ENCODE results near the gene TRAK2. TPM values are rescaled to one million over a fixed set of nuclear protein-coding genes. Genes with fewer than 3 reads are reported as not detected.

The TRAK2 gene
- total and polyA plus RNA-seq, 2 of the 8 experiments (the other 6 are each of a cell fraction or from before 2014, with no cell fraction given): 4.5 to 15.7 TPM

GRCh38 chr2:201361078-201361733, 90.1 kb downstream of the TRAK2 start:
- Histone ChIP-seq H3K9ac (replicated peaks in 1 of 4; ENCODE audit: extremely low read depth in 1 of 4, low read depth in 3 of 4, low read length in 3 of 4) (no peak overlapping the region), H2BK15ac (ENCODE audit: low read length) (no peak overlapping the region), H4K8ac (ENCODE audit: extremely low read depth, insufficient read depth, low read length) (no peak overlapping the region), H3K36me3 (ENCODE audit: control insufficient read depth in 2 of 4, insufficient read depth in 4 of 4, low read length in 3 of 4) (peaks cover 0 to 4% (median 0%) of the 10 kb centered on the region in 4 experiments; a peak in 1 of 8 replicates), H3K4me3 (ENCODE audit: extremely low read depth in 1 of 4, insufficient read depth in 2 of 4, low read depth in 3 of 4, low read length in 4 of 4) (no peak overlapping the region), H3K79me1 (ENCODE audit: low read depth, low read length) (no peaks in the 10 kb centered on the region), H3K56ac (replicated peaks; ENCODE audit: insufficient read length, low read depth, low read length) (no peak overlapping the region), H4K5ac (ENCODE audit: insufficient read length, low read depth, low read length) (no peak overlapping the region), H2BK5ac (ENCODE audit: low read depth, low read length) (no peak overlapping the region), H3K4me2 (ENCODE audit: insufficient read depth in 1 of 2, low read depth in 2 of 2, low read length in 2 of 2) (no peak overlapping the region), H3K18ac (ENCODE audit: extremely low read depth, low read length) (no peak overlapping the region), H3K27ac (ENCODE audit: low read depth, low read length) (no peak overlapping the region), H2AK5ac (ENCODE audit: low read depth, low read length) (no peak overlapping the region), H2BK12ac (ENCODE audit: low read depth, low read length) (no peak overlapping the region), H2BK120ac (replicated peaks; ENCODE audit: low read depth, low read length) (no peak overlapping the region), H4K20me1 (replicated peaks in 1 of 2; ENCODE audit: control insufficient read depth in 1 of 2, insufficient read depth in 2 of 2, low read length in 2 of 2) (no peaks in the 10 kb centered on the region), H3K79me2 (ENCODE audit: control insufficient read depth in 1 of 2, insufficient read depth in 2 of 2, low read length in 2 of 2) (no peaks in the 10 kb centered on the region), H3K23me2 (ENCODE audit: low read depth, low read length) (no peaks in the 10 kb centered on the region), H2BK20ac (ENCODE audit: low read length) (no peak overlapping the region), H3K23ac (ENCODE audit: insufficient read length) (no peak overlapping the region), H2AFZ (ENCODE audit: low read length) (no peak overlapping the region), H3K14ac (ENCODE audit: insufficient read length) (no peak overlapping the region), H3K4ac (replicated peaks; ENCODE audit: insufficient read length, low read depth, low read length) (no peak overlapping the region), H3K27me3 (replicated peaks in 1 of 4; ENCODE audit: control insufficient read depth in 3 of 4, extremely low read depth in 1 of 4, insufficient read depth in 3 of 4, low read length in 3 of 4) (no peaks in the 10 kb centered on the region), H3K9me3 (ENCODE audit: insufficient read depth in 2 of 2, low read depth in 1 of 2, low read length in 1 of 2) (peaks cover 10 to 13% of the 10 kb centered on the region in 2 experiments), H4K91ac (replicated peaks; ENCODE audit: insufficient read length, low read length) (no peak overlapping the region), H3K4me1 (replicated peaks in 1 of 4; ENCODE audit: control insufficient read depth in 3 of 4, insufficient read depth in 4 of 4, low read length in 3 of 4) (no peaks in the 10 kb centered on the region)
- no peak for FAIRE-seq
- POLR2A ChIA-PET (ENCODE audit: partially characterized antibody): no interaction called here
- 86% methylated on average over 2 of the region's 2 CpGs; no CpG with 5 or more reads in 1 of the 2 experiments for whole genome bisulfite sequencing, 2 experiments (ENCODE audit: extremely low coverage in 1 of 2, insufficient coverage in 1 of 2, insufficient read length in 1 of 2, insufficient replicate concordance in 2 of 2, low coverage in 1 of 2, low lambda C conversion rate in 2 of 2, missing lambda C conversion rate in 1 of 2)
- CTCF ChIA-PET (ENCODE audit: partially characterized antibody): interaction anchor here (0.8 to 6.1 kb wide), 4 partner anchors 15 to 124 kb away, joined by 3 to 59 read pairs (median 4); no protein-coding TSS in a partner anchor
- DNase-seq (ENCODE audit: low read depth in 1 of 2, low spot score in 2 of 2): no peak
- TF ChIP-seq RFX5 (IDR thresholded peaks at IDR 0.05; ENCODE audit: borderline replicate concordance, low read depth, low read length): no peak
- no peak for TF ChIP-seq GTF2F1 (IDR thresholded peaks at IDR 0.05; ENCODE audit: borderline replicate concordance, low read depth, low read length)
- no peak for TF ChIP-seq POLR2AphosphoS5 (IDR thresholded peaks at IDR 0.05; ENCODE audit: low read depth, low read length)
- TF ChIP-seq RAD21 (IDR thresholded peaks at IDR 0.05 in 1 of 2, conservative IDR thresholded peaks at IDR 0.05 in 1 of 2; ENCODE audit: low read depth in 2 of 2, low read length in 2 of 2): no peak
- TF ChIP-seq CBX8 (IDR thresholded peaks at IDR 0.05; ENCODE audit: borderline replicate concordance, low read depth, low read length): no peak
- TF ChIP-seq SIN3A (conservative IDR thresholded peaks at IDR 0.05 in 1 of 2, IDR thresholded peaks at IDR 0.05 in 1 of 2; ENCODE audit: low read depth in 1 of 2, low read length in 2 of 2): no peak
- no peak for TF ChIP-seq RXRA (IDR thresholded peaks at IDR 0.05; ENCODE audit: insufficient read depth, low read depth, low read length)
- TF ChIP-seq RBBP5 (IDR thresholded peaks at IDR 0.05; ENCODE audit: borderline replicate concordance, low read depth, low read length): no peak
- no peak for TF ChIP-seq BCL11A (IDR thresholded peaks at IDR 0.05; ENCODE audit: low read depth in 2 of 2, low read length in 2 of 2)
- TF ChIP-seq FOSL1 (IDR thresholded peaks at IDR 0.05; ENCODE audit: insufficient read depth, low read depth, low read length): no peak
- TF ChIP-seq JUND (IDR thresholded peaks at IDR 0.05; ENCODE audit: low read length): no peak
- no peak for TF ChIP-seq HDAC2 (IDR thresholded peaks at IDR 0.05; ENCODE audit: borderline replicate concordance in 1 of 2, low read depth in 2 of 2, low read length in 2 of 2)

All from H1 (cell line).